ENCODE results near the gene ADGRL1. TPM values are rescaled to one million over a fixed set of nuclear protein-coding genes. Genes with fewer than 3 reads are reported as not detected.

Gene ADGRL1
- total and polyA plus RNA-seq, 8 donors = 6.0 to 24.5 (median 13.3) TPM

DNA sequence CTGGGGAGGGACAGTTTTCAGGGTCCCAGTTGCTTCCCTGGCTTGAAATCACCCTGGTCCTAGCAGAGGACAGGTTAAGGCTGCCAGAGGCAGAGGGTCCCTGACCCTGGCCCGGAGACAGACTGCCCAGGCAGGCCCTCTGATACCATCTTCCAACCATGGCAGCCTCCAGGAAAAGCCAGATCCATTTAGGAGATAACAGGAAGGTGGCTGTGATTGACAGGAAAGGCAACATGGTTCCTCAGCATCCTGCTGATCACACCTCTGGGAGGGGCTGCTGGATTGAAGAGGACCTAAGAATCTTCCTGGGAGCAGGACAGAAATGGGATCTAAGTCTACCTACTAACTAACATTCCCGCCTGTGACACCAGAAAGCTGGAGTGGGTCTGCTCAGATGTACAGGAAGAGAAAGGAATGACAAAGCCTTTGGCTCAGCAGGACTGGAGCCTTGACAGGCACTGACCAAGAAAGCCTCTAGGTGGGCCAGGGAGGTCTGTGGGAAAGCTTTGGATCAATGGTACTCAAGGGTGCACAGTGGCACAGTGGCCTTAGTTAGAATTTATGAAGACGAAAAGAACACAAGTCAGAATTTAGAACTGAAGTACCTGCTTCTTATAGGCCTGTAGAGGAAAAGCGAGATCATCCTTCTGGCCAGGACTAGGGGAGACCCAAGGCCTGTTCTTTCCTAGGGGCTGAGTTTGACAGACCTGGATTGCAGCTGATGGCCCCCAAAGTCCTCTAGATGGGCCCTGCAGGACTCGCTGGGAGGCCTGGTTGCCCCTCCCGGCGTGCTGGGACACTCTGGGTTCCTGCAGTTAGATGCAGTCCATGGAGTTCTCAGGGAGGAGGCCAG lies 86.1 kb downstream of the ADGRL1 start:
- TF ChIP-seq POLR2A (IDR thresholded peaks at IDR 0.05) = no peak
- TF ChIP-seq POLR2AphosphoS5 (IDR thresholded peaks at IDR 0.05) = no peak
- TF ChIP-seq, protein P1, sequence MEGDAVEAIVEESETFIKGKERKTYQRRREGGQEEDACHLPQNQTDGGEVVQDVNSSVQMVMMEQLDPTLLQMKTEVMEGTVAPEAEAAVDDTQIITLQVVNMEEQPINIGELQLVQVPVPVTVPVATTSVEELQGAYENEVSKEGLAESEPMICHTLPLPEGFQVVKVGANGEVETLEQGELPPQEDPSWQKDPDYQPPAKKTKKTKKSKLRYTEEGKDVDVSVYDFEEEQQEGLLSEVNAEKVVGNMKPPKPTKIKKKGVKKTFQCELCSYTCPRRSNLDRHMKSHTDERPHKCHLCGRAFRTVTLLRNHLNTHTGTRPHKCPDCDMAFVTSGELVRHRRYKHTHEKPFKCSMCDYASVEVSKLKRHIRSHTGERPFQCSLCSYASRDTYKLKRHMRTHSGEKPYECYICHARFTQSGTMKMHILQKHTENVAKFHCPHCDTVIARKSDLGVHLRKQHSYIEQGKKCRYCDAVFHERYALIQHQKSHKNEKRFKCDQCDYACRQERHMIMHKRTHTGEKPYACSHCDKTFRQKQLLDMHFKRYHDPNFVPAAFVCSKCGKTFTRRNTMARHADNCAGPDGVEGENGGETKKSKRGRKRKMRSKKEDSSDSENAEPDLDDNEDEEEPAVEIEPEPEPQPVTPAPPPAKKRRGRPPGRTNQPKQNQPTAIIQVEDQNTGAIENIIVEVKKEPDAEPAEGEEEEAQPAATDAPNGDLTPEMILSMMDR (IDR thresholded peaks at IDR 0.05) = no peak
- no peak for TF ChIP-seq EP300 (IDR thresholded peaks at IDR 0.05)
- 86 to 95% (median 89%) methylated on average over 7 of the region's 7 CpGs for WGBS, 5 donors
- no peak for DNase-seq
- Histone ChIP-seq H3K4me1 (peaks cover 35 to 46% (median 42%) of the 10 kb centered on the region in 4 donors), H3K36me3 (no peaks in the 10 kb centered on the region), H3K9me3 (no peaks in the 10 kb centered on the region), H3K27ac (peak overlapping the region; percentile 23 to 99 (median 99)), H3K4me3 (no peak overlapping the region), H3K27me3 (no peaks in the 10 kb centered on the region)
- intact Hi-C loops (cut with DNase I; ENCODE audit: low total_unique reads) = no loop called here

DNA sequence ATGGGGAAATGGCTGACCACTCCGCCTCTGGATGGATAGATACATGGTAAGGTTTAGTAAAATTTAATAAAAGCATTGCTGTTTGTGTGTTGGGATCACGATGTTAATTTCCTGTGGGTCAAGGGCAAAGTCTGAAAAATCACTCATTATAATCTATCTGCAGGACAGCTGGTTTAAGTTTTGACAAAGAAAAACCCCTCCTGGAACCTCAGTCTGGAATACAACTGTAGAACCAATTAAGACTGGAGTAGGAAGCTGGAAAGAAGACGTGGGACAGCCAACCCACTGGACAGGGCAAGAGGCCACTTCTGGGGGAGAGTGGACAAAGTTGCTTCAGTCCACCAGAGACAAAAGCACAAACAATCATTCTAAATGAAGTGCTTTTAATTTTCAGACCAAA lies 86.8 kb downstream of the ADGRL1 start:
- Histone ChIP-seq H3K9me3 (no peaks in the 10 kb centered on the region), H3K27ac (peak overlapping the region; percentile 88 to 99 (median 99)), H3K4me3 (peak overlapping the region; percentile 47 to 54 (median 51)), H3K27me3 (no peaks in the 10 kb centered on the region), H3K36me3 (no peaks in the 10 kb centered on the region), H3K4me1 (peaks cover 42 to 53% (median 49%) of the 10 kb centered on the region in 4 donors)
- 51 to 74% (median 59%) methylated on average over 3 of the region's 3 CpGs for WGBS, 5 donors
- no peak for DNase-seq
- intact Hi-C loops (cut with DNase I; ENCODE audit: low total_unique reads) = no loop called here
- TF ChIP-seq POLR2A (IDR thresholded peaks at IDR 0.05) (no peak), POLR2AphosphoS5 (IDR thresholded peaks at IDR 0.05) (no peak), EP300 (IDR thresholded peaks at IDR 0.05) (no peak)
- TF ChIP-seq, protein P1 (IDR thresholded peaks at IDR 0.05) = no peak

GRCh38 chr19:14118165-14119051 lies 87.6 kb downstream of the ADGRL1 start:
- DNase-seq = peak; percentile 63 to 80
- Histone ChIP-seq H3K4me3 (peak overlapping the region; percentile 47 to 54 (median 51)), H3K9me3 (no peaks in the 10 kb centered on the region), H3K36me3 (no peaks in the 10 kb centered on the region), H3K27ac (peak overlapping the region; percentile 88 to 99 (median 99)), H3K4me1 (peaks cover 49 to 61% (median 56%) of the 10 kb centered on the region in 4 donors), H3K27me3 (no peaks in the 10 kb centered on the region)
- intact Hi-C loops (cut with DNase I; ENCODE audit: low total_unique reads) = no loop called here
- peak in 2 of 3 donors; percentile 38 to 73 for TF ChIP-seq POLR2AphosphoS5 (IDR thresholded peaks at IDR 0.05)
- TF ChIP-seq, protein P1 (IDR thresholded peaks at IDR 0.05) = no peak
- WGBS, 5 donors = 7 to 24% (median 9%) methylated on average over 13 to 61 of the region's 61 CpGs

GRCh38 chr19:14117668-14118164 lies 88.3 kb downstream of the ADGRL1 start, which contains the start of gene PRKACA:
Gene PRKACA, minus strand, starts transcription at chr19:14117762. Its CDS starts 215 bp downstream, at chr19:14117547.
- DNase-seq = peak; percentile 99 to 100
- 0 to 1% (median 0%) methylated on average over 9 to 66 of the region's 67 CpGs; no CpG with 5 or more reads in 1 of the 5 donors for WGBS, 5 donors
- intact Hi-C loops (cut with DNase I; ENCODE audit: low total_unique reads) = no loop called here
- H3K4me3 ChIP-seq = peak within 1 kb of the TSS; percentile 91 to 99 (median 95)
- H3K4me1 ChIP-seq = peaks cover 56 to 67% (median 62%) of the 10 kb centered on the region in 4 donors
- peak within 1 kb of the TSS; percentile 88 to 99 (median 99) for H3K27ac ChIP-seq
- H3K36me3 ChIP-seq = no peaks in the 10 kb centered on the region
- H3K9me3 ChIP-seq = no peaks in the 10 kb centered on the region
- no peaks in the 10 kb centered on the region for H3K27me3 ChIP-seq
- peak in 1 of 3 donors; percentile 75 for TF ChIP-seq POLR2AphosphoS5 (IDR thresholded peaks at IDR 0.05)
- TF ChIP-seq, protein P1 (IDR thresholded peaks at IDR 0.05) = no peak

Measured in stomach (tissue), 9 donors.